ENCODE results near the gene CTDSPL2. TPM values are rescaled to one million over a fixed set of nuclear protein-coding genes. Genes with fewer than 3 reads are reported as not detected.
A peak's percentile ranks its signal among the peaks of the same experiment; 100 is the strongest.

Gene CTDSPL2
- total and polyA plus RNA-seq, 4 experiments from 2014 or later = 33.5 to 74.4 (median 58.3) TPM

DNA sequence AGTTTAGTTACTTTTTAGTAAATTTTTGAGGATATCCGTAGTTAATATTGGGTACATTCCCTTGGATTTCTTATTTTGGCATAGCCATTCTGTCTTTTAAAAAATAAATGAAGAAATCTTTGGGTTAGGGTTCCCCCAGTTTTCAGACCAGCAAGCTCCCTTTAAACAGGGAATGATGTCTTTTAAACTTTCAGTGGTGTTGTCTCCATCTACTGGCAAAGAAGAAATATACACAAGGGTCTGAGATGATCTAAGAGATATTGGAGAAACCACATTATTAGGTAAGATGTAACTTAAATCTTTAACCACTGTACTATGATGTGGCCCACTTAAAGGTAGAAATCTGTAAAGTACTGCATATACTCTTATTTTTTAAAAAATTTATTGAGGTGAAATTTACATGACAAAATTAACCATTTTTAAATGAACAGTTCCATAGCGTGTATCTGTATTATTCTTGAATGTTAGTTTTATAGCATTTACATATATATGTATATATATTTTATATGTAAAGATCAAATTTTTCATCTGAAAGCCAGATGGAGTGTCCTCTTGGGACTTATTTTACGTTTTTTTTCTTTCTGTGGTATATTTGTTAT, 74.4 kb downstream of the CTDSPL2 start:
- Histone ChIP-seq H3K9me3 (ENCODE audit: control insufficient read depth in 1 of 2, low read length in 2 of 2) (no peaks in the 10 kb centered on the region), H3K27me3 (ENCODE audit: insufficient read depth, low read length) (no peaks in the 10 kb centered on the region), H3K4me3 (ENCODE audit: low read length in 2 of 2) (no peak overlapping the region), H3K27ac (ENCODE audit: low read depth, low read length) (no peak overlapping the region), H3K4me1 (ENCODE audit: insufficient read depth, low read length) (no peaks in the 10 kb centered on the region), H3K36me3 (ENCODE audit: insufficient read depth, low read length) (peaks cover 18% of the 10 kb centered on the region)
- ChIA-PET CTCF (ENCODE audit: partially characterized antibody) (interaction anchor here (0.5 to 2.7 kb wide), 16 partner anchors 9 to 732 kb away, joined by 3 to 15 read pairs (median 4); partner anchors contain the start of gene CTDSPL2), POLR2A (ENCODE audit: partially characterized antibody) (interaction anchor here (1.0 kb wide), 1 partner anchor 74 kb away, joined by 3 read pairs; the partner anchor contains the start of gene CTDSPL2)
- peaks cover 5 to 7% (median 6%) of the 10 kb centered on the region in 4 donors for H3K4me1 Mint-ChIP-seq
- peak in 4 of 5 donors; percentile 16 to 34 (median 26) for DNase-seq
- intact Hi-C loops (cut with micrococcal nuclease) = loop anchor here (1.0 to 5.0 kb wide), 3 partner anchors 75 to 600 kb away; partner anchors contain the start of gene CTDSPL2
- H3K9me3 Mint-ChIP-seq = no peaks in the 10 kb centered on the region
- peaks cover 11 to 33% of the 10 kb centered on the region in 2 donors for H3K36me3 Mint-ChIP-seq
- peak overlapping the region in 1 of 7 donors; percentile 36 for H3K27ac Mint-ChIP-seq
- H3K27me3 Mint-ChIP-seq = no peaks in the 10 kb centered on the region
- no peak overlapping the region for H3K4me3 Mint-ChIP-seq

DNA sequence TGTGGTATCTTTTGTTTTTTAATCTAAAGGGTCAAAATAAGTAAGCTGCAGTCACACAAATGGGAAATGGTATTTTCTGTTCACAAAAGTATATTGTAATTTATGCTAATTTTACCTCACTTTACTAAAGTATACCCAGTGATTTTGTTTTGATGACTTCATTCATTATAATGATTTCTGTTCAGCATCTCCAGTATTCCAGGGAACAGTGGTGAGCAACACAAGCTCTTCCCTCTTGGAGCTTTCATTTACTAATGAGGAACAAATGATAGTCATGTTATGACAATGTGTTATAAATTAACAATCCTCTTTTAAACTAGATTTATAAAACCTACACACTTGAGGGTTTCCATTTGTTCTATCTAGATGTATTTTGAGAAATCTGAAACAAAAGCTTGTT, 89.0 kb downstream of the CTDSPL2 start:
- no peaks in the 10 kb centered on the region for H3K27me3 Mint-ChIP-seq
- H3K27me3 ChIP-seq (ENCODE audit: insufficient read depth, low read length) = no peaks in the 10 kb centered on the region
- H3K9me3 Mint-ChIP-seq = no peaks in the 10 kb centered on the region
- peaks cover 0 to 5% (median 2%) of the 10 kb centered on the region in 4 donors for H3K4me1 Mint-ChIP-seq
- no peak for DNase-seq
- H3K27ac ChIP-seq (ENCODE audit: low read depth, low read length) = no peak overlapping the region
- H3K4me3 ChIP-seq (ENCODE audit: low read length in 2 of 2) = no peak overlapping the region
- H3K36me3 ChIP-seq (ENCODE audit: insufficient read depth, low read length) = peaks cover 20% of the 10 kb centered on the region
- ChIA-PET CTCF (ENCODE audit: partially characterized antibody) (interaction anchor here (1.0 to 1.5 kb wide), 4 partner anchors 13 to 29 kb away, joined by 3 to 5 read pairs (median 3); no protein-coding TSS in a partner anchor), POLR2A (ENCODE audit: partially characterized antibody) (interaction anchor here (0.9 to 1.1 kb wide), 2 partner anchors 11 to 20 kb away, joined by 4 to 6 read pairs; partner anchors contain the start of gene EIF3J)
- H3K4me1 ChIP-seq (ENCODE audit: insufficient read depth, low read length) = no peaks in the 10 kb centered on the region
- intact Hi-C loops (cut with micrococcal nuclease) = no loop called here
- H3K36me3 Mint-ChIP-seq = peaks cover 16 to 38% of the 10 kb centered on the region in 2 donors
- no peaks in the 10 kb centered on the region for H3K9me3 ChIP-seq (ENCODE audit: control insufficient read depth in 1 of 2, low read length in 2 of 2)
- peak overlapping the region in 1 of 7 donors; percentile 52 for H3K27ac Mint-ChIP-seq
- no peak overlapping the region for H3K4me3 Mint-ChIP-seq

DNA sequence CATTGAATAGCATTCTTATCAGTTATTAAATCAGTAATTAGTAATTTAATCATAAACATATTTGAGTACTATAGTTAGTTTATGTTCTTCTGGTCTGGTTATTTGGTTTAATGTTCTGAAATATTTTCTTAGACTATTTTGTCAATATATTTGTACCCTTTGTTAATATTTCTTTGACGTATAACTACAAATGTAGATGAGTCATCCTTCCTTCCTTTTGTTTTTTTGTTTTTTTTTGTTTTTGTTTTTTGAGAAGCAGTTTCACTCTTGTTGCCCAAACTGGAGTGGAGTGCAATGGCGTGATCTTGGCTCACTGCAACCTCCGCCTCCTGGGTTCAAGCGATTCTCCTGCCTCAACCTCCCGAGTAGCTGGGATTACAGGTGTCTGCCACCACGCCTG, 92.1 kb downstream of the CTDSPL2 start:
- DNase-seq = no peak
- peaks cover 0 to 5% (median 2%) of the 10 kb centered on the region in 4 donors for H3K4me1 Mint-ChIP-seq
- H3K36me3 Mint-ChIP-seq = peaks cover 20 to 46% of the 10 kb centered on the region in 2 donors
- POLR2A ChIA-PET (ENCODE audit: partially characterized antibody) = no interaction called here
- H3K27ac Mint-ChIP-seq = peak overlapping the region in 5 of 7 donors; percentile 32 to 68 (median 36)
- intact Hi-C loops (cut with micrococcal nuclease) = no loop called here
- Histone ChIP-seq H3K9me3 (ENCODE audit: control insufficient read depth in 1 of 2, low read length in 2 of 2) (no peaks in the 10 kb centered on the region), H3K4me1 (ENCODE audit: insufficient read depth, low read length) (no peaks in the 10 kb centered on the region), H3K4me3 (ENCODE audit: low read length in 2 of 2) (no peak overlapping the region), H3K27ac (ENCODE audit: low read depth, low read length) (no peak overlapping the region), H3K27me3 (ENCODE audit: insufficient read depth, low read length) (no peaks in the 10 kb centered on the region), H3K36me3 (ENCODE audit: insufficient read depth, low read length) (peaks cover 23% of the 10 kb centered on the region)
- H3K27me3 Mint-ChIP-seq = no peaks in the 10 kb centered on the region
- H3K4me3 Mint-ChIP-seq = no peak overlapping the region
- H3K9me3 Mint-ChIP-seq = no peaks in the 10 kb centered on the region
- CTCF ChIA-PET (ENCODE audit: partially characterized antibody) = no interaction called here

DNA sequence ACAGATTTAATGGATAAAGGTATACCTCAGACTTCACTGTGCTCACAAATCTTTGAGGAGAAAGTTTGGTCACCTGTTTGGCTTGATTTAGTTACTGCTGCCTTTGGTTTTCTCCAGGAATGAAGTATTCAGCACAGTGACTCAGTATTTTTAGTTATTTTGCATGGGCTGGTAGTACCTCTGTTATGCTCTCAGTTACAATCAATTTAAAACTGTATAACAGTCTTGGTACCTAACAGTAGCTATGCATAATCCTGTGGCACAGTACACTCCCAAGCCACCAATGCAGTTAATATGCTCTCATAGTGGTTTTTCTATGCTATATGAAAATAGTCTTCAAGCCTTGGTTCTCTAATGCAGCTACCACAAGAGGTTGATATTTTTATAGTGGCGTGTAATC, 97.6 kb downstream of the CTDSPL2 start:
- H3K4me1 Mint-ChIP-seq = peaks cover 0 to 4% (median 3%) of the 10 kb centered on the region in 4 donors
- intact Hi-C loops (cut with micrococcal nuclease) = no loop called here
- ChIA-PET CTCF (ENCODE audit: partially characterized antibody) (no interaction called here), POLR2A (ENCODE audit: partially characterized antibody) (no interaction called here)
- H3K27me3 ChIP-seq (ENCODE audit: insufficient read depth, low read length) = no peaks in the 10 kb centered on the region
- no peaks in the 10 kb centered on the region for H3K4me1 ChIP-seq (ENCODE audit: insufficient read depth, low read length)
- H3K4me3 ChIP-seq (ENCODE audit: low read length in 2 of 2) = no peak overlapping the region
- H3K36me3 Mint-ChIP-seq = peaks cover 4 to 37% of the 10 kb centered on the region in 2 donors
- no peak overlapping the region for H3K27ac Mint-ChIP-seq
- no peak overlapping the region for H3K4me3 Mint-ChIP-seq
- H3K36me3 ChIP-seq (ENCODE audit: insufficient read depth, low read length) = peaks cover 8% of the 10 kb centered on the region
- H3K27me3 Mint-ChIP-seq = no peaks in the 10 kb centered on the region
- H3K9me3 Mint-ChIP-seq = no peaks in the 10 kb centered on the region
- no peak for DNase-seq
- H3K27ac ChIP-seq (ENCODE audit: low read depth, low read length) = no peak overlapping the region
- H3K9me3 ChIP-seq (ENCODE audit: control insufficient read depth in 1 of 2, low read length in 2 of 2) = no peaks in the 10 kb centered on the region

DNA sequence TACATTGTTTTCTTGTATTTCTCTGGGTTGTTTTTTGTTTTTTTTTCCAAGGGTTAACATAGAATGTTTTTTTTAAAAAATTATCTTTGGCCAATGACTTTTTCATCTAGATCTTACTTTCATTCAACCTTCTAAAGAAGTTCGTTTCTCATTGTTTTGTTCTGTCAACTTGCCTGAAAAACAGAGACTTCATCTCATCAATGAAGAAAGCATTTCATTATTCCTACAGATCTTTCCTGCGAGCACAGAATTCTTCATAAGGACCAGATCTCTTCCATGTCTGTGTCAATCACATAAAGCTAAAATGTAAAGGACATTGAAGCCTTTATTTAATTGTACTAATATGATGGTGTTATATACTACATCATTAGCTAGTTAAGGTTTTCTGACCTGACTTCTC, 99.8 kb downstream of the CTDSPL2 start:
- no peak overlapping the region for H3K27ac ChIP-seq (ENCODE audit: low read depth, low read length)
- H3K4me1 ChIP-seq (ENCODE audit: insufficient read depth, low read length) = no peaks in the 10 kb centered on the region
- H3K27ac Mint-ChIP-seq = peak overlapping the region in 2 of 7 donors; percentile 3 to 31
- no peak overlapping the region for H3K4me3 Mint-ChIP-seq
- intact Hi-C loops (cut with micrococcal nuclease) = no loop called here
- H3K9me3 Mint-ChIP-seq = no peaks in the 10 kb centered on the region
- no peaks in the 10 kb centered on the region for H3K9me3 ChIP-seq (ENCODE audit: control insufficient read depth in 1 of 2, low read length in 2 of 2)
- no peak for DNase-seq
- H3K36me3 ChIP-seq (ENCODE audit: insufficient read depth, low read length) = peaks cover 4% of the 10 kb centered on the region
- H3K27me3 ChIP-seq (ENCODE audit: insufficient read depth, low read length) = no peaks in the 10 kb centered on the region
- H3K36me3 Mint-ChIP-seq = peaks cover 4 to 34% of the 10 kb centered on the region in 2 donors
- no peaks in the 10 kb centered on the region for H3K27me3 Mint-ChIP-seq
- CTCF ChIA-PET (ENCODE audit: partially characterized antibody) = interaction anchor here (1.0 kb wide), 1 partner anchor 23 kb away, joined by 4 read pairs; no protein-coding TSS in a partner anchor
- H3K4me3 ChIP-seq (ENCODE audit: low read length in 2 of 2) = no peak overlapping the region
- POLR2A ChIA-PET (ENCODE audit: partially characterized antibody) = interaction anchor here (1.7 to 1.9 kb wide), 2 partner anchors 10 to 11 kb away, joined by 6 to 10 read pairs; partner anchors contain the start of gene EIF3J
- peaks cover 5 to 10% (median 6%) of the 10 kb centered on the region in 4 donors for H3K4me1 Mint-ChIP-seq

DNA sequence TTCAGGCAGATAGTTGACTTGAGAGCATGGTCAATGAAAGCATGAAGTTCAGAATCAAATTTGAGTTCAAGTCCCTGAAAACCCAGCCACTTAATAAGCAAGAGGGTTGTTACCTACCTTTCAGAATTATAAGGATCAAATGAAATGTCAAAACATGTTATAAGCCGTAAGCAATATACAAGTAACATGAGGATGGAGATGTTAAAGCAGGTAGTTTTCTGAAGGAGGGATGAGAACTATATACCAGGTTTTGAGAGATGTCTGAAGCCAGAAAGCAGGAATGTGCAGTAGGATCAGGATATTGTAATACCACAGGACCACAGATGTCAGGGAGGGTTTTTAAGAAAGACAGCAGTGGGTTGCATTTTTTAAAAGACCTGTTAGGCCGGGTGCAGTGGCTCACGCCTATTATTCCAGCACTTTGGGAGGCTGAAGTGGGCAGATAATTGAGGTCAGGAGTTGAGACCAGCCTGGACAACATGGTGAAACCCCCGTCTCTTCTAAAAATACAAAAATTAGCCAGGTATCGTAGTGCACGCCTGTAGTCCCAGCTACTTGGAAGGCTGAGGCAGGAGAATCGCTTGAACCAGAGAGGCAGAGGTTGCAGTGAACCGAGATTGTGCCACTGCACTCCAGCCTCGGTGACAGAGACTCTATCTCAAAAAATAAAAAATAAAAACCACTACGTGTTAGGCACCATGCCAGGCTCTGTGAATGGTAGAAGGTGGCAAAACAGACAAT, 102.6 kb downstream of the CTDSPL2 start:
- Histone ChIP-seq H3K4me1 (ENCODE audit: insufficient read depth, low read length) (peaks cover 6% of the 10 kb centered on the region), H3K27ac (ENCODE audit: low read depth, low read length) (no peak overlapping the region), H3K4me3 (ENCODE audit: low read length in 2 of 2) (no peak overlapping the region), H3K36me3 (ENCODE audit: insufficient read depth, low read length) (no peaks in the 10 kb centered on the region), H3K9me3 (ENCODE audit: control insufficient read depth in 1 of 2, low read length in 2 of 2) (no peaks in the 10 kb centered on the region), H3K27me3 (ENCODE audit: insufficient read depth, low read length) (no peaks in the 10 kb centered on the region)
- Mint-ChIP-seq H3K4me3 (no peak overlapping the region), H3K27me3 (no peaks in the 10 kb centered on the region), H3K9me3 (no peaks in the 10 kb centered on the region), H3K36me3 (peaks cover 0 to 22% of the 10 kb centered on the region in 2 donors), H3K27ac (peak overlapping the region in 6 of 7 donors; percentile 5 to 86 (median 44)), H3K4me1 (peaks cover 8 to 17% (median 13%) of the 10 kb centered on the region in 4 donors)
- POLR2A ChIA-PET (ENCODE audit: partially characterized antibody) = no interaction called here
- intact Hi-C loops (cut with micrococcal nuclease) = no loop called here
- CTCF ChIA-PET (ENCODE audit: partially characterized antibody) = interaction anchor here (1.1 to 1.2 kb wide), 2 partner anchors 16 to 103 kb away, joined by 3 to 4 read pairs; partner anchors contain the start of gene CTDSPL2
- no peak for DNase-seq

DNA sequence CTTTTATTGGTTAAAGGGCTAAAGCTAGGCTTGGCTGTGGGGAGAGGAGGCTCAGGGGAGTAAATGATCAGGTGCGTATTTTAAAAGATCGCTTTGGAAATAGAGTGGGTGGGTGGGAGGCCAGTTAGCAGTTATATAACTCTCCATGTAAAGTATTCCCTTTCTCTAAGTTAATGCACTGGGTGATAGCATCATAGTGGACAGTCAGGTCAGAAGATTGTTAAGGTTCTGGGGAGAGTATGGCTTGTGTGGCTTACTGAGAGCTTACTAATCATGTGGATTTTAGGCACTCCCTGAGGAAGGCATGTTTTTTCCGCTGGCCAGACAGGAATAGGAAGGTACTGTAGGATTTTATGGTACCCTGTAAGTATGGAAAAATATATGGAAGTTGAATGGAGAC, 103.2 kb downstream of the CTDSPL2 start:
- H3K36me3 ChIP-seq (ENCODE audit: insufficient read depth, low read length) = no peaks in the 10 kb centered on the region
- H3K27ac ChIP-seq (ENCODE audit: low read depth, low read length) = no peak overlapping the region
- Mint-ChIP-seq H3K27me3 (no peaks in the 10 kb centered on the region), H3K4me1 (peaks cover 10 to 24% (median 18%) of the 10 kb centered on the region in 4 donors), H3K36me3 (peaks cover 0 to 18% of the 10 kb centered on the region in 2 donors), H3K27ac (peak overlapping the region in 4 of 7 donors; percentile 24 to 82 (median 62)), H3K9me3 (no peaks in the 10 kb centered on the region), H3K4me3 (peak overlapping the region in 1 of 8 donors; percentile 13)
- peaks cover 12% of the 10 kb centered on the region for H3K4me1 ChIP-seq (ENCODE audit: insufficient read depth, low read length)
- intact Hi-C loops (cut with micrococcal nuclease) = no loop called here
- H3K27me3 ChIP-seq (ENCODE audit: insufficient read depth, low read length) = no peaks in the 10 kb centered on the region
- CTCF ChIA-PET (ENCODE audit: partially characterized antibody) = interaction anchor here (1.2 kb wide), 1 partner anchor 15 kb away, joined by 4 read pairs; no protein-coding TSS in a partner anchor
- H3K9me3 ChIP-seq (ENCODE audit: control insufficient read depth in 1 of 2, low read length in 2 of 2) = no peaks in the 10 kb centered on the region
- no peak for DNase-seq
- H3K4me3 ChIP-seq (ENCODE audit: low read length in 2 of 2) = no peak overlapping the region
- POLR2A ChIA-PET (ENCODE audit: partially characterized antibody) = no interaction called here

Data from CD4-positive, alpha-beta memory T cell (primary cell).